A549 (cell line): ENCODE data around the gene TLX3. TPM values are rescaled to one million over a fixed set of nuclear protein-coding genes. Genes with fewer than 3 reads are reported as not detected.

Source experiments
- ATAC-seq, 2 experiments: fragments of 200-7000 bp in 1 of 2; fragments of >200 bp in 1 of 2; cut with Nextera tagmentation in 1 of 2; cut with Tn5 transposase in 1 of 2; 3 replicates each; pipeline versions ENCODE4 v1.8.0 to v1.9.1; 2018 to 2020; ENCODE audit warnings: mild to moderate bottlenecking in 1 of 2, moderate library complexity in 1 of 2
- CTCF ChIA-PET: fragments of 300-600 bp; sonication (Branson Sonifier 250); formaldehyde crosslinking; extraction: SDS; loops from one replicate; lab custom pipeline; 2021; ENCODE audit warnings: antibody characterized with exemption, inconsistent platforms; lab: Yijun Ruan, JAX
- POLR2A ChIA-PET: fragments of 350-600 bp; formaldehyde crosslinking; extraction: SDS; loops from one replicate; lab custom pipeline; 2021; ENCODE audit warnings: antibody characterized with exemption, inconsistent platforms; lab: Yijun Ruan, JAX
- DNase-seq, 2 experiments: peaks; one replicate each; pipeline versions ENCODE4 v3.0.0 to v3.0.0-alpha.2; 2011 to 2016; ENCODE audit warnings: low read depth in 1 of 2, low spot score in 1 of 2
- FAIRE-seq: peaks from 2 replicates; lab custom pipeline; 2011; peaks lifted over from hg19 to GRCh38; lab: Jason Lieb, UNC
- H3K27ac ChIP-seq, 2 experiments: fragments of >200 bp; sonication (Bioruptor Twin); formaldehyde crosslinking; 3 replicates each; pipeline ENCODE4 v1.5.1; 2016 to 2017
- H3K4me1 ChIP-seq: fragments of >200 bp; sonication (Bioruptor Twin); formaldehyde crosslinking; 3 replicates; pipeline ENCODE4 v1.6.1; 2016
- H3K4me2 ChIP-seq: fragments of >200 bp; sonication (Bioruptor Twin); formaldehyde crosslinking; 3 replicates; pipeline ENCODE4 v1.6.1; 2016
- H3K4me3 ChIP-seq: fragments of >200 bp; sonication (Bioruptor Twin); formaldehyde crosslinking; 3 replicates; pipeline ENCODE4 v1.5.1; 2016
- H3K9me3 ChIP-seq: fragments of >200 bp; sonication (Bioruptor Twin); formaldehyde crosslinking; 3 replicates; pipeline ENCODE4 v1.6.1; 2016
- BHLHE40 ChIP-seq: IDR thresholded peaks from 2 replicates; pipeline ENCODE4 v1.6.1; 2012; ENCODE audit warnings: low read depth, low read length, inconsistent platforms
- CBX8 ChIP-seq: fragments of 200-600 bp; sonication (generic); IDR thresholded peaks from 2 replicates; pipeline ENCODE4 v1.6.1; 2016
- CTCF ChIP-seq: fragments of >200 bp; sonication (Bioruptor Twin); formaldehyde crosslinking; IDR thresholded peaks from 3 replicates; pipeline ENCODE4 v1.5.1; 2016
- EP300 ChIP-seq, 2 experiments: fragments of >200 bp; sonication (Bioruptor Twin); formaldehyde crosslinking; IDR thresholded peaks; 2 replicates in 1 of 2; 3 replicates in 1 of 2; pipeline ENCODE4 v1.6.1; 2016 to 2017
- FOSL2 ChIP-seq, 2 experiments: fragments of 450-650 bp in 1 of 2; fragments of >200 bp in 1 of 2; sonication (Bioruptor Twin) in 1 of 2; formaldehyde crosslinking; IDR thresholded peaks; 2 replicates each; pipeline versions ENCODE4 v1.5.0 to v1.6.1; 2016 to 2020; ENCODE audit warnings: mild to moderate bottlenecking in 1 of 2, moderate library complexity in 1 of 2
- FOXS1 ChIP-seq: fragments of 250-450 bp; sonication (Bioruptor Pico); IDR thresholded peaks from 2 replicates; pipeline ENCODE4 v1.5.0; 2020; ENCODE audit warnings: mild to moderate bottlenecking, moderate library complexity
- GATA3 ChIP-seq: IDR thresholded peaks from 2 replicates; pipeline ENCODE4 v1.6.1; 2012; ENCODE audit warnings: borderline replicate concordance
- HES2 ChIP-seq: fragments of >200 bp; sonication (Bioruptor Twin); formaldehyde crosslinking; IDR thresholded peaks from 2 replicates; pipeline ENCODE4 v1.6.1; 2016
- HEYL ChIP-seq: fragments of 250-450 bp; sonication (Bioruptor Pico); IDR thresholded peaks from 2 replicates; pipeline ENCODE4 v1.8.0; 2021; ENCODE audit warnings: mild to moderate bottlenecking, moderate library complexity
- HMGXB4 ChIP-seq: fragments of 250-450 bp; sonication (Bioruptor Pico); IDR thresholded peaks from 2 replicates; pipeline ENCODE4 v1.5.0; 2021; ENCODE audit warnings: mild to moderate bottlenecking, moderate library complexity, borderline replicate concordance
- KDM1A ChIP-seq: fragments of 200-600 bp; sonication (generic); IDR thresholded peaks from 2 replicates; pipeline ENCODE4 v1.6.1; 2016; ENCODE audit warnings: low read depth, mild to moderate bottlenecking
- POLR2A ChIP-seq: IDR thresholded peaks from 2 replicates; pipeline ENCODE4 v1.6.1; 2012; ENCODE audit warnings: mild to moderate bottlenecking, low read length
- RARB ChIP-seq: fragments of 250-450 bp; sonication (Bioruptor Pico); IDR thresholded peaks from 2 replicates; pipeline ENCODE4 v1.8.0; 2021; ENCODE audit warnings: mild to moderate bottlenecking, moderate library complexity
- RFX5 ChIP-seq: fragments of 450-650 bp; IDR thresholded peaks from 2 replicates; pipeline ENCODE4 v1.7.1; 2014; ENCODE audit warnings: antibody characterized with exemption, mild to moderate bottlenecking, moderate library complexity
- TP53 ChIP-seq: fragments of 250-450 bp; sonication (Bioruptor Pico); IDR thresholded peaks from 2 replicates; pipeline ENCODE4 v1.5.0; 2021; ENCODE audit warnings: mild to moderate bottlenecking, moderate library complexity
- ZSCAN20 ChIP-seq: fragments of 250-450 bp; sonication (Bioruptor Pico); IDR thresholded peaks from 2 replicates; pipeline ENCODE4 v1.8.0; 2022; ENCODE audit warnings: mild to moderate bottlenecking, moderate library complexity
- WGBS: methylation state at CpG from one replicate; pipeline ENCODE4 v1.1.6; 2017; ENCODE audit errors: missing lambda C conversion rate; 5-methylcytosine and 5-hydroxymethylcytosine counted together
- polyA plus RNA-seq, 4 experiments: library from polyadenylated mRNA; depleted of rRNA in 3 of 4; stranded (reverse); fragments of >200 nt; fragmentation: RNase III in 1 of 4; extraction: RNeasy Plus Mini Kit Qiagen cat#74134 plus additional on column Dnase treatment in 1 of 4; gene quantifications; 2 replicates in 3 of 4; 3 replicates in 1 of 4; pipeline ENCODE4 v1.2.3, GENCODE V29; 2011 to 2017
- TF ChIP-seq, protein P1 (sequence below): fragments of 250-450 bp; sonication (Bioruptor Pico); IDR thresholded peaks from 2 replicates; pipeline ENCODE4 v1.5.0; 2020; ENCODE audit warnings: low read depth, mild to moderate bottlenecking, moderate library complexity
- TF ChIP-seq, protein P2 (sequence below): IDR thresholded peaks from 2 replicates; pipeline ENCODE4 v1.6.1; 2012
- TF ChIP-seq, protein P3 (sequence below): fragments of >200 bp; sonication (Bioruptor Twin); formaldehyde crosslinking; IDR thresholded peaks from 3 replicates; pipeline ENCODE4 v1.6.1; 2016
- TF ChIP-seq, protein P4 (sequence below): fragments of 150-350 bp; IDR thresholded peaks from 2 replicates; pipeline ENCODE4 v1.6.1; 2014; ENCODE audit warnings: low read depth, mild to moderate bottlenecking, low read length
- TF ChIP-seq, protein P5 (sequence below): IDR thresholded peaks from 2 replicates; pipeline ENCODE4 v1.6.1; 2012; ENCODE audit warnings: low read depth, borderline replicate concordance

TLX3 gene
- polyA plus RNA-seq, 2 of the 4 experiments (the other 2 are of a cell fraction): not detected

DNA sequence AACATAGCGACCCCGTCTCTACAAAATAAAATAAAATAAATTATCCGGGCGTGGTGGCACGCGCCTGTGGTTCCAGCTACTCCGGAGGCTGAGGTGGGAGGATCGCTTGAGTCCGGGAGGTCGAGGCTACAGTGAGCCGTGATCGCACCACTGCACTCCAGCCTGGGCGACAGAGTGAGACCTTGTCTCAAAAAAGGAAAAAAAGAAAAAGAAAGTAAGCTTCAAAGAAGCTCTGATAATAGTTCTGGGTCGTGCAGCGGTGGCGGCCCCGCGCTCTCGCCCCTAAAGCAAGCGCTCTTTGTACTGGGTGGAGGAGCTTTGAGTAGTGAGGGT lies 6.8 kb downstream of the TLX3 start (continued):
- TF ChIP-seq HMGXB4 (CRISPR knock-in tag): no peak

DNA sequence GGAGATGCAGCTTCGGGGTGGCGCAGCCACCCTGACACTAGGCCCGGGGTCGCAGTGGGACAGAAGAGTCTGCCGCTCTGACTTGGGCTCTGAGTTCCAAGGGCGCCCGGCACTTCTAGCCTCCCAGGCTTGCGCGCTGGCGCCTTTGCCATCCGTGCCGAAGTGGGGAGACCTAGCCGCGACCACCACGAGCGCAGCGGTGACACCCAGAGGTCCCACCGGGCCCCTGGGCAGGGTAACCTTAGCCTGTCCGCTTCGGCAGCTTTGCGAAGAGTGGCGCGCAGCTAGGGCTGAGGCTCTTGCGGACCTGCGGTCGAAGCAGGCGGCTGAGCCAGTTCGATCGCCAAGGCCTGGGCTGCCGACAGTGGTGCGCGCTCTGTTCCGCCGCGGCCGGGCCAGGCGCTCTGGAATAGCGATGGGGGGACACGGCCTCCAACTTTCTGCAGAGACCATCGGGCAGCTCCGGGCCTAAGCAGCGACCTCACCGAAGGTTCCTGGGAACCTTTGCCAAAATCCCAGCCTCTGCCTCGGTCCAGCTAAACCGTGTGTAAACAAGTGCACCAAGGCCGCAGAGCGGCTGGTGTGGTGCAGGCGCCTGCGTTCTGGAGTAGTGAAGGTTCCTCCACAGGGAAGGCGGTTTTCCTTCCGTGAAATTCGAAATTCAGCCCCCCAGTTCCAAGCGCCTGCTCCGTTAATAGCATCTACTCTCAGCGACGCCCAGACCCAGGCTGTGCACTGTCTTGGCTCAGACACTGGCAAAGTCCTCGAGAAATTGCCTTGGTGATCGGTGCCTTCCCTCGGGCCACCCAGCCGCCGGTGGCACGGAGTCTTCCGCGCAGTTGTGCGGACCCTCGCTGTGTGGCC lies 7.4 kb downstream of the TLX3 start:
- no peaks in the 10 kb centered on the region for H3K4me1 ChIP-seq
- ChIA-PET POLR2A (no interaction called here), CTCF (no interaction called here)
- FAIRE-seq (no peak), DNase-seq (no peak), ATAC-seq (no peak)
- no peak overlapping the region for H3K4me2 ChIP-seq
- no peak overlapping the region for H3K4me3 ChIP-seq
- WGBS: 85% methylated on average over 46 of the region's 66 CpGs
- TF ChIP-seq GATA3 (no peak), CBX8 (no peak), KDM1A (no peak)
- TF ChIP-seq, protein P1, sequence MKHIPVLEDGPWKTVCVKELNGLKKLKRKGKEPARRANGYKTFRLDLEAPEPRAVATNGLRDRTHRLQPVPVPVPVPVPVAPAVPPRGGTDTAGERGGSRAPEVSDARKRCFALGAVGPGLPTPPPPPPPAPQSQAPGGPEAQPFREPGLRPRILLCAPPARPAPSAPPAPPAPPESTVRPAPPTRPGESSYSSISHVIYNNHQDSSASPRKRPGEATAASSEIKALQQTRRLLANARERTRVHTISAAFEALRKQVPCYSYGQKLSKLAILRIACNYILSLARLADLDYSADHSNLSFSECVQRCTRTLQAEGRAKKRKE: no peak
- no peaks in the 10 kb centered on the region for H3K9me3 ChIP-seq
- H3K27ac ChIP-seq: no peak overlapping the region

- Histone ChIP-seq H3K9me3 (no peaks in the 10 kb centered on the region), H3K4me1 (no peaks in the 10 kb centered on the region), H3K27ac (no peak overlapping the region), H3K4me3 (no peak overlapping the region), H3K4me2 (no peak overlapping the region)
- CTCF ChIA-PET: no interaction called here
- POLR2A ChIA-PET: no interaction called here
- FAIRE-seq: no peak
- no peak for ATAC-seq
- no peak for TF ChIP-seq HES2
- no peak for TF ChIP-seq BHLHE40
- TF ChIP-seq CTCF: no peak
- TF ChIP-seq ZSCAN20 (CRISPR knock-in tag): no peak
- TF ChIP-seq CBX8: no peak
- no peak for TF ChIP-seq HEYL (CRISPR knock-in tag)
- TF ChIP-seq, protein P2, sequence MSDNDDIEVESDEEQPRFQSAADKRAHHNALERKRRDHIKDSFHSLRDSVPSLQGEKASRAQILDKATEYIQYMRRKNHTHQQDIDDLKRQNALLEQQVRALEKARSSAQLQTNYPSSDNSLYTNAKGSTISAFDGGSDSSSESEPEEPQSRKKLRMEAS: no peak
- no peak for TF ChIP-seq POLR2A
- TF ChIP-seq, protein P3, sequence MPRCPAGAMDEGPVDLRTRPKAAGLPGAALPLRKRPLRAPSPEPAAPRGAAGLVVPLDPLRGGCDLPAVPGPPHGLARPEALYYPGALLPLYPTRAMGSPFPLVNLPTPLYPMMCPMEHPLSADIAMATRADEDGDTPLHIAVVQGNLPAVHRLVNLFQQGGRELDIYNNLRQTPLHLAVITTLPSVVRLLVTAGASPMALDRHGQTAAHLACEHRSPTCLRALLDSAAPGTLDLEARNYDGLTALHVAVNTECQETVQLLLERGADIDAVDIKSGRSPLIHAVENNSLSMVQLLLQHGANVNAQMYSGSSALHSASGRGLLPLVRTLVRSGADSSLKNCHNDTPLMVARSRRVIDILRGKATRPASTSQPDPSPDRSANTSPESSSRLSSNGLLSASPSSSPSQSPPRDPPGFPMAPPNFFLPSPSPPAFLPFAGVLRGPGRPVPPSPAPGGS: no peak
- TF ChIP-seq HMGXB4 (CRISPR knock-in tag): no peak
- TF ChIP-seq, protein P4, sequence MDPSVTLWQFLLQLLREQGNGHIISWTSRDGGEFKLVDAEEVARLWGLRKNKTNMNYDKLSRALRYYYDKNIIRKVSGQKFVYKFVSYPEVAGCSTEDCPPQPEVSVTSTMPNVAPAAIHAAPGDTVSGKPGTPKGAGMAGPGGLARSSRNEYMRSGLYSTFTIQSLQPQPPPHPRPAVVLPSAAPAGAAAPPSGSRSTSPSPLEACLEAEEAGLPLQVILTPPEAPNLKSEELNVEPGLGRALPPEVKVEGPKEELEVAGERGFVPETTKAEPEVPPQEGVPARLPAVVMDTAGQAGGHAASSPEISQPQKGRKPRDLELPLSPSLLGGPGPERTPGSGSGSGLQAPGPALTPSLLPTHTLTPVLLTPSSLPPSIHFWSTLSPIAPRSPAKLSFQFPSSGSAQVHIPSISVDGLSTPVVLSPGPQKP: no peak
- TF ChIP-seq FOSL2 (IDR thresholded peaks at IDR 0.05): no peak
- TF ChIP-seq FOSL2 (CRISPR knock-in tag; IDR thresholded peaks at IDR 0.05): no peak
- TF ChIP-seq RFX5: no peak
- TF ChIP-seq RARB: no peak
- TF ChIP-seq, protein P5, sequence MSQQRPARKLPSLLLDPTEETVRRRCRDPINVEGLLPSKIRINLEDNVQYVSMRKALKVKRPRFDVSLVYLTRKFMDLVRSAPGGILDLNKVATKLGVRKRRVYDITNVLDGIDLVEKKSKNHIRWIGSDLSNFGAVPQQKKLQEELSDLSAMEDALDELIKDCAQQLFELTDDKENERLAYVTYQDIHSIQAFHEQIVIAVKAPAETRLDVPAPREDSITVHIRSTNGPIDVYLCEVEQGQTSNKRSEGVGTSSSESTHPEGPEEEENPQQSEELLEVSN: no peak
- TF ChIP-seq TP53 (CRISPR knock-in tag): no peak
- TF ChIP-seq FOXS1 (CRISPR knock-in tag): no peak
- TF ChIP-seq EP300 (IDR thresholded peaks at IDR 0.05): no peak
- DNase-seq: no peak
- WGBS: 68% methylated on average over 11 of the region's 11 CpGs
Observed at GRCh38 chr5:171317230-171317629, 8.2 kb downstream of the TLX3 start.
